ENCODE measurements around the gene ITM2C. TPM values are rescaled to one million over a fixed set of nuclear protein-coding genes. Genes with fewer than 3 reads are reported as not detected.

The ITM2C gene
- polyA plus RNA-seq, 3 donors: 1.4 to 3.2 (median 2.9) TPM

- Histone ChIP-seq H3K9ac (ENCODE audit: insufficient read depth, low read length, poor library complexity, severe bottlenecking) (no peak overlapping the region), H3K9me3 (replicated peaks in 1 of 2; ENCODE audit: control insufficient read depth in 1 of 2, insufficient read depth in 1 of 2, low read length in 2 of 2) (peaks cover 0 to 5% of the 10 kb centered on the region in 2 donors), H4K20me1 (ENCODE audit: insufficient read depth, low read length) (no peaks in the 10 kb centered on the region), H3K36me3 (replicated peaks in 1 of 2; ENCODE audit: control insufficient read depth in 1 of 2, insufficient read depth in 2 of 2, low read length in 2 of 2) (no peaks in the 10 kb centered on the region), H3K27me3 (ENCODE audit: control insufficient read depth in 2 of 2, insufficient read depth in 2 of 2, low read length in 2 of 2) (no peaks in the 10 kb centered on the region), H2AFZ (ENCODE audit: insufficient read depth, low read depth, low read length, poor library complexity, severe bottlenecking) (peak overlapping the region; percentile 54), H3K4me1 (ENCODE audit: control insufficient read depth in 1 of 2, insufficient read depth in 2 of 2, low read length in 2 of 2) (peaks cover 4 to 8% of the 10 kb centered on the region in 2 donors), H3K4me3 (replicated peaks in 1 of 3; ENCODE audit: low read depth in 2 of 3, low read length in 3 of 3) (no peak overlapping the region), H3K27ac (ENCODE audit: low read depth in 1 of 2, low read length in 2 of 2) (no peak overlapping the region), H3K79me2 (ENCODE audit: insufficient read depth, low read length) (no peaks in the 10 kb centered on the region), H3K4me2 (replicated peaks; ENCODE audit: extremely low read depth, low read length, poor library complexity, severe bottlenecking) (peak overlapping the region; percentile 37)
- peak; percentile 94 for TF ChIP-seq CTCF (IDR thresholded peaks at IDR 0.05)
- Mint-ChIP-seq H3K27ac (no peak overlapping the region), H3K4me3 (peak overlapping the region in 1 of 2 donors; percentile 58), H3K9me3 (peaks cover 0 to 6% (median 4%) of the 10 kb centered on the region in 7 donors), H3K4me1 (peaks cover 3% of the 10 kb centered on the region), H3K27me3 (ENCODE audit: low read depth in 3 of 3) (peaks cover 21 to 30% (median 29%) of the 10 kb centered on the region in 3 donors), H3K36me3 (no peaks in the 10 kb centered on the region)
- WGBS (ENCODE audit: insufficient coverage): 0% methylated on average over 16 of the region's 32 CpGs
- peak; percentile 64 to 81 (median 65) for DNase-seq
- intact Hi-C loops (cut with micrococcal nuclease): no loop called here
These were observed 16.8 kb upstream of the ITM2C start for GRCh38 chr2:230847883-230848388.

GRCh38 chr2:230849633-230850357 lies 14.9 kb upstream of the ITM2C start:
- DNase-seq: peak; percentile 31 to 56 (median 35)
- WGBS (ENCODE audit: insufficient coverage): 67% methylated on average over 40 of the region's 40 CpGs
- peak overlapping the region in 1 of 2 donors; percentile 12 for H3K4me3 Mint-ChIP-seq
- Histone ChIP-seq H3K4me3 (replicated peaks in 1 of 3; ENCODE audit: low read depth in 2 of 3, low read length in 3 of 3) (no peak overlapping the region), H3K9ac (ENCODE audit: insufficient read depth, low read length, poor library complexity, severe bottlenecking) (no peak overlapping the region), H3K79me2 (ENCODE audit: insufficient read depth, low read length) (no peaks in the 10 kb centered on the region), H4K20me1 (ENCODE audit: insufficient read depth, low read length) (no peaks in the 10 kb centered on the region), H3K27ac (ENCODE audit: low read depth in 1 of 2, low read length in 2 of 2) (no peak overlapping the region), H3K27me3 (ENCODE audit: control insufficient read depth in 2 of 2, insufficient read depth in 2 of 2, low read length in 2 of 2) (peaks cover 0 to 7% of the 10 kb centered on the region in 2 donors), H2AFZ (ENCODE audit: insufficient read depth, low read depth, low read length, poor library complexity, severe bottlenecking) (no peak overlapping the region), H3K4me1 (ENCODE audit: control insufficient read depth in 1 of 2, insufficient read depth in 2 of 2, low read length in 2 of 2) (peaks cover 4 to 8% of the 10 kb centered on the region in 2 donors), H3K9me3 (replicated peaks in 1 of 2; ENCODE audit: control insufficient read depth in 1 of 2, insufficient read depth in 1 of 2, low read length in 2 of 2) (peaks cover 0 to 5% of the 10 kb centered on the region in 2 donors), H3K36me3 (replicated peaks in 1 of 2; ENCODE audit: control insufficient read depth in 1 of 2, insufficient read depth in 2 of 2, low read length in 2 of 2) (no peaks in the 10 kb centered on the region), H3K4me2 (replicated peaks; ENCODE audit: extremely low read depth, low read length, poor library complexity, severe bottlenecking) (no peak overlapping the region)
- intact Hi-C loops (cut with micrococcal nuclease): no loop called here
- peaks cover 0 to 6% (median 4%) of the 10 kb centered on the region in 7 donors for H3K9me3 Mint-ChIP-seq
- peaks cover 29 to 39% (median 37%) of the 10 kb centered on the region in 3 donors for H3K27me3 Mint-ChIP-seq (ENCODE audit: low read depth in 3 of 3)
- peak; percentile 98 for TF ChIP-seq CTCF (IDR thresholded peaks at IDR 0.05)
- H3K4me1 Mint-ChIP-seq: peaks cover 3% of the 10 kb centered on the region
- H3K36me3 Mint-ChIP-seq: no peaks in the 10 kb centered on the region
- H3K27ac Mint-ChIP-seq: peak overlapping the region in 1 of 7 donors; percentile 8

All from CD14-positive monocyte (primary cell).